K562 (cell line): ENCODE measurements around the gene MYG1. TPM values are rescaled to one million over a fixed set of nuclear protein-coding genes. Genes with fewer than 3 reads are reported as not detected.

ENCODE experiments used
- ADNP ChIP-seq: fragments of 200-800 bp; sonication (Bioruptor generic); IDR thresholded peaks from 2 replicates; pipeline ENCODE4 v1.6.1; 2016; ENCODE audit warnings: missing genetic modification characterization, missing compliant biosample characterization
- BHLHE40 ChIP-seq: IDR thresholded peaks from 2 replicates; pipeline ENCODE4 v1.6.1; 2011; ENCODE audit warnings: low read length, improper control_type of control experiment
- CEBPB ChIP-seq: fragments of 450-650 bp; IDR thresholded peaks from 2 replicates; pipeline ENCODE4 v1.6.1; 2016; ENCODE audit warnings: missing genetic modification characterization, missing compliant biosample characterization
- FOXJ3 ChIP-seq: sonication (generic); formaldehyde crosslinking; IDR thresholded peaks from 2 replicates; pipeline ENCODE4 v1.4.0; 2020; ENCODE audit warnings: mild to moderate bottlenecking, missing genetic modification reagents
- GATAD2A ChIP-seq: fragments of 450-650 bp; IDR thresholded peaks from 2 replicates; pipeline ENCODE4 v1.6.1; 2017
- KLF6 ChIP-seq: fragments of 250-450 bp; sonication (Bioruptor Pico); IDR thresholded peaks from 2 replicates; pipeline ENCODE4 v1.4.0; 2020; ENCODE audit warnings: mild to moderate bottlenecking, moderate library complexity, borderline replicate concordance
- MAFG ChIP-seq: fragments of 450-650 bp; conservative IDR thresholded peaks from 2 replicates; pipeline ENCODE4 v1.6.1; 2016; ENCODE audit warnings: missing genetic modification characterization, missing compliant biosample characterization
- NRF1 ChIP-seq, 2 experiments: fragments of 450-650 bp; IDR thresholded peaks in 1 of 2; conservative IDR thresholded peaks in 1 of 2; 2 replicates each; pipeline ENCODE4 v1.6.1; 2014; ENCODE audit warnings: mild to moderate bottlenecking in 2 of 2
- polyA plus RNA-seq, 8 experiments: library from polyadenylated mRNA; depleted of rRNA in 4 of 8; stranded (reverse) in 5 of 8; unstranded in 3 of 8; fragments of >200 nt; fragmentation: Nextera tagmentation in 2 of 8; fragmentation: Illumina TruSeq in 1 of 8; extraction: Ambion mirVana in 2 of 8; extraction: Trizol in 1 of 8; gene quantifications; 2 replicates each; pipeline versions ENCODE4 v1.2.1 to v1.2.3, GENCODE V29; 2011 to 2014; ENCODE audit warnings: inconsistent platforms in 1 of 8, missing spikeins in 1 of 8
- total RNA-seq, 7 experiments: library from RNA; depleted of rRNA in 6 of 7; stranded (reverse); fragments of >200 nt in 6 of 7; fragmentation: Illumina TruSeq in 2 of 7; extraction: Trizol in 2 of 7; gene quantifications; 2 replicates each; pipeline versions ENCODE4 v1.2.1 to v1.2.3, GENCODE V29; 2011 to 2021; ENCODE audit warnings: low replicate concordance in 1 of 7
- TF ChIP-seq, protein P1 (sequence below): fragments of 450-650 bp; IDR thresholded peaks from 2 replicates; pipeline ENCODE4 v1.6.1; 2018; ENCODE audit warnings: mild to moderate bottlenecking, low read depth; ENCODE audit not compliant: partially characterized antibody
- TF ChIP-seq, protein P2 (sequence below), 2 experiments: fragments of 150-350 bp in 1 of 2; IDR thresholded peaks; 2 replicates each; pipeline ENCODE4 v1.6.1; 2012 to 2016; ENCODE audit warnings: low read depth in 2 of 2, low read length in 2 of 2, mild to moderate bottlenecking in 1 of 2, moderate library complexity in 1 of 2
- TF ChIP-seq, protein P3 (sequence below): fragments of 250-450 bp; sonication (Bioruptor Pico); IDR thresholded peaks from 2 replicates; pipeline ENCODE4 v1.5.0; 2021; ENCODE audit warnings: mild to moderate bottlenecking, borderline replicate concordance
- TF ChIP-seq, protein P4 (sequence below): fragments of 450-650 bp; formaldehyde crosslinking; IDR thresholded peaks from 2 replicates; pipeline ENCODE4 v1.4.0; 2020; ENCODE audit warnings: mild to moderate bottlenecking, moderate library complexity
- TF ChIP-seq, protein P5 (sequence below): fragments of 450-650 bp; IDR thresholded peaks from 2 replicates; pipeline ENCODE4 v1.7.0; 2016; ENCODE audit warnings: borderline replicate concordance

The MYG1 gene
- total and polyA plus RNA-seq, 9 of the 15 experiments (the other 6 are each of a cell fraction or from before 2014, with no cell fraction given), result 0.45 to 5.6 (median 2.1) TPM

DNA sequence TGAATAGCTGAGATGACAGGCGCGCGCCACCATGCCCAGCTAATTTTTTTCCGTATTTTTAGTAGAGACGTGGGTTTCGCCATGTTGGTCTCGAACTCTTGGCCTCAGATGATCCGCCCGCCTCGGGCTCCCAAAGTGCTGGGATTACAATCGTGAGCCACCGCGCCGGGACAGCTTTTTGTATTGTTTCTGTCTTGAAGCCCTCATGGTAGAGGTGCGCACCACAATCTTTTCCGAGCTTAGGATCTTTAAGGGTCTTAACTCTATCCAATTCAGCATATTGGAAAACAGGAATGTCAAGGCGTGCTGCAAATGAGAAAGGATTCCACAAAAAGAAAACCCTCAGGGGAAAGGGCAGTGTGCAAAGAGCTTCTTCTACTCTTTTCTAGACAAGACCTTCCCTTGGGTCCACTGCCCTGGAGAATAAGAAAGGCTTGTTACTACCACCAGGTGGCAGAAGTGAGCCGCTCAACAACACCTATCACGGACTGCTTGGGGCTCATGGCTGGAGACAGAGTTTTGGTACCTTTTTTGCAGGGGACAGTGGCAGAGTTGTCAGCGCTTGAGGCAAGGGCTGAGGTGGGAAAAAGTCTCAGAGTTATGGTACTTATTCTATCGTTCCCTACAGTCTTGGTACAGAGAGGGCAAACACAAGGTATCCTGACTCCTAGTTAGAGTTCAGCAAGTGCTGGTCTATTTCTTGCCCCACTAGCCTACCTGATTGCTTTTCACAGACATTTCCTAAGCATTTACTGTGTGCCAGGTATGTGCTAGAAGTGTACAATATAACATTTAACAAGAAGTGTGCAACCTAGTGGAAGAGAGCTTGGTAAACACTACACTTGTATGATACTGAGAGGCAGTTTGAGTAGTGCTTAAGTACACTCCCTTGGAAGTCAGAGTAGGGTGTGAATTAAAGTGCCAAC lies 53.1 kb downstream of the MYG1 start (continued):
- TF ChIP-seq FOXJ3, result no peak
- TF ChIP-seq, protein P1, sequence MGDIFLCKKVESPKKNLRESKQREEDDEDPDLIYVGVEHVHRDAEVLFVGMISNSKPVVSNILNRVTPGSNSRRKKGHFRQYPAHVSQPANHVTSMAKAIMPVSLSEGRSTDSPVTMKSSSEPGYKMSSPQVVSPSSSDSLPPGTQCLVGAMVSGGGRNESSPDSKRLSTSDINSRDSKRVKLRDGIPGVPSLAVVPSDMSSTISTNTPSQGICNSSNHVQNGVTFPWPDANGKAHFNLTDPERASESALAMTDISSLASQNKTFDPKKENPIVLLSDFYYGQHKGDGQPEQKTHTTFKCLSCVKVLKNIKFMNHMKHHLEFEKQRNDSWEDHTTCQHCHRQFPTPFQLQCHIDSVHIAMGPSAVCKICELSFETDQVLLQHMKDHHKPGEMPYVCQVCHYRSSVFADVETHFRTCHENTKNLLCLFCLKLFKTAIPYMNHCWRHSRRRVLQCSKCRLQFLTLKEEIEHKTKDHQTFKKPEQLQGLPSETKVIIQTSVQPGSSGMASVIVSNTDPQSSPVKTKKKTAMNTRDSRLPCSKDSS, result no peak
- no peak for TF ChIP-seq ADNP (tag)
- TF ChIP-seq CEBPB, result no peak
- TF ChIP-seq, protein P2, sequence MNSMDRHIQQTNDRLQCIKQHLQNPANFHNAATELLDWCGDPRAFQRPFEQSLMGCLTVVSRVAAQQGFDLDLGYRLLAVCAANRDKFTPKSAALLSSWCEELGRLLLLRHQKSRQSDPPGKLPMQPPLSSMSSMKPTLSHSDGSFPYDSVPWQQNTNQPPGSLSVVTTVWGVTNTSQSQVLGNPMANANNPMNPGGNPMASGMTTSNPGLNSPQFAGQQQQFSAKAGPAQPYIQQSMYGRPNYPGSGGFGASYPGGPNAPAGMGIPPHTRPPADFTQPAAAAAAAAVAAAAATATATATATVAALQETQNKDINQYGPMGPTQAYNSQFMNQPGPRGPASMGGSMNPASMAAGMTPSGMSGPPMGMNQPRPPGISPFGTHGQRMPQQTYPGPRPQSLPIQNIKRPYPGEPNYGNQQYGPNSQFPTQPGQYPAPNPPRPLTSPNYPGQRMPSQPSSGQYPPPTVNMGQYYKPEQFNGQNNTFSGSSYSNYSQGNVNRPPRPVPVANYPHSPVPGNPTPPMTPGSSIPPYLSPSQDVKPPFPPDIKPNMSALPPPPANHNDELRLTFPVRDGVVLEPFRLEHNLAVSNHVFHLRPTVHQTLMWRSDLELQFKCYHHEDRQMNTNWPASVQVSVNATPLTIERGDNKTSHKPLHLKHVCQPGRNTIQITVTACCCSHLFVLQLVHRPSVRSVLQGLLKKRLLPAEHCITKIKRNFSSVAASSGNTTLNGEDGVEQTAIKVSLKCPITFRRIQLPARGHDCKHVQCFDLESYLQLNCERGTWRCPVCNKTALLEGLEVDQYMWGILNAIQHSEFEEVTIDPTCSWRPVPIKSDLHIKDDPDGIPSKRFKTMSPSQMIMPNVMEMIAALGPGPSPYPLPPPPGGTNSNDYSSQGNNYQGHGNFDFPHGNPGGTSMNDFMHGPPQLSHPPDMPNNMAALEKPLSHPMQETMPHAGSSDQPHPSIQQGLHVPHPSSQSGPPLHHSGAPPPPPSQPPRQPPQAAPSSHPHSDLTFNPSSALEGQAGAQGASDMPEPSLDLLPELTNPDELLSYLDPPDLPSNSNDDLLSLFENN (IDR thresholded peaks at IDR 0.05; ENCODE audit: low read depth in 2 of 2, low read length in 2 of 2), result 0 out of 4 replicates have a peak, but pooled peaks of 1 of the 2 experiments have one; percentile 27
- TF ChIP-seq, protein P3, sequence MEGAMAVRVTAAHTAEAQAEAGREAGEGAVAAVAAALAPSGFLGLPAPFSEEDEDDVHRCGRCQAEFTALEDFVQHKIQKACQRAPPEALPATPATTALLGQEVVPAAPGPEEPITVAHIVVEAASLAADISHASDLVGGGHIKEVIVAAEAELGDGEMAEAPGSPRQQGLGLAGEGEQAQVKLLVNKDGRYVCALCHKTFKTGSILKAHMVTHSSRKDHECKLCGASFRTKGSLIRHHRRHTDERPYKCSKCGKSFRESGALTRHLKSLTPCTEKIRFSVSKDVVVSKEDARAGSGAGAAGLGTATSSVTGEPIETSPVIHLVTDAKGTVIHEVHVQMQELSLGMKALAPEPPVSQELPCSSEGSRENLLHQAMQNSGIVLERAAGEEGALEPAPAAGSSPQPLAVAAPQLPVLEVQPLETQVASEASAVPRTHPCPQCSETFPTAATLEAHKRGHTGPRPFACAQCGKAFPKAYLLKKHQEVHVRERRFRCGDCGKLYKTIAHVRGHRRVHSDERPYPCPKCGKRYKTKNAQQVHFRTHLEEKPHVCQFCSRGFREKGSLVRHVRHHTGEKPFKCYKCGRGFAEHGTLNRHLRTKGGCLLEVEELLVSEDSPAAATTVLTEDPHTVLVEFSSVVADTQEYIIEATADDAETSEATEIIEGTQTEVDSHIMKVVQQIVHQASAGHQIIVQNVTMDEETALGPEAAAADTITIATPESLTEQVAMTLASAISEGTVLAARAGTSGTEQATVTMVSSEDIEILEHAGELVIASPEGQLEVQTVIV (CRISPR knock-in tag), result no peak
- TF ChIP-seq, protein P4, sequence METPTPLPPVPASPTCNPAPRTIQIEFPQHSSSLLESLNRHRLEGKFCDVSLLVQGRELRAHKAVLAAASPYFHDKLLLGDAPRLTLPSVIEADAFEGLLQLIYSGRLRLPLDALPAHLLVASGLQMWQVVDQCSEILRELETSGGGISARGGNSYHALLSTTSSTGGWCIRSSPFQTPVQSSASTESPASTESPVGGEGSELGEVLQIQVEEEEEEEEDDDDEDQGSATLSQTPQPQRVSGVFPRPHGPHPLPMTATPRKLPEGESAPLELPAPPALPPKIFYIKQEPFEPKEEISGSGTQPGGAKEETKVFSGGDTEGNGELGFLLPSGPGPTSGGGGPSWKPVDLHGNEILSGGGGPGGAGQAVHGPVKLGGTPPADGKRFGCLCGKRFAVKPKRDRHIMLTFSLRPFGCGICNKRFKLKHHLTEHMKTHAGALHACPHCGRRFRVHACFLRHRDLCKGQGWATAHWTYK (CRISPR knock-in tag), result 0 out of 2 replicates have a peak, but pooled peaks have one; percentile 6
- no peak for TF ChIP-seq MAFG (tag)
- TF ChIP-seq GATAD2A, result 0 out of 2 replicates have a peak, but pooled peaks have one; percentile 2
- no peak for TF ChIP-seq KLF6 (CRISPR knock-in tag)
- no peak for TF ChIP-seq NRF1 (conservative IDR thresholded peaks at IDR 0.05 in 1 of 2, IDR thresholded peaks at IDR 0.05 in 1 of 2)
- no peak; the same call in 1 of the 2 replicates for TF ChIP-seq BHLHE40
- TF ChIP-seq, protein P5, sequence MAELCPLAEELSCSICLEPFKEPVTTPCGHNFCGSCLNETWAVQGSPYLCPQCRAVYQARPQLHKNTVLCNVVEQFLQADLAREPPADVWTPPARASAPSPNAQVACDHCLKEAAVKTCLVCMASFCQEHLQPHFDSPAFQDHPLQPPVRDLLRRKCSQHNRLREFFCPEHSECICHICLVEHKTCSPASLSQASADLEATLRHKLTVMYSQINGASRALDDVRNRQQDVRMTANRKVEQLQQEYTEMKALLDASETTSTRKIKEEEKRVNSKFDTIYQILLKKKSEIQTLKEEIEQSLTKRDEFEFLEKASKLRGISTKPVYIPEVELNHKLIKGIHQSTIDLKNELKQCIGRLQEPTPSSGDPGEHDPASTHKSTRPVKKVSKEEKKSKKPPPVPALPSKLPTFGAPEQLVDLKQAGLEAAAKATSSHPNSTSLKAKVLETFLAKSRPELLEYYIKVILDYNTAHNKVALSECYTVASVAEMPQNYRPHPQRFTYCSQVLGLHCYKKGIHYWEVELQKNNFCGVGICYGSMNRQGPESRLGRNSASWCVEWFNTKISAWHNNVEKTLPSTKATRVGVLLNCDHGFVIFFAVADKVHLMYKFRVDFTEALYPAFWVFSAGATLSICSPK, result no peak
